IPS-15b (cell line): Measurements from ENCODE around the gene RSPO1.
"Not testable (repeated sequence)": the region's sequence is repeated elsewhere in the genome, so short reads cannot be mapped to it uniquely, and the experiment has no call there.

ENCODE experiments used
- H3K27me3 ChIP-seq: one replicate; pipeline ENCODE4 v1.6.1; 2013; ENCODE audit warnings: low read length; ENCODE audit not compliant: control insufficient read depth, insufficient read depth
- H3K36me3 ChIP-seq: one replicate; pipeline ENCODE4 v1.6.1; 2013; ENCODE audit warnings: low read length; ENCODE audit not compliant: control insufficient read depth, insufficient read depth
- H3K4me1 ChIP-seq: one replicate; pipeline ENCODE4 v1.6.1; 2013; ENCODE audit warnings: mild to moderate bottlenecking, low read length; ENCODE audit not compliant: control insufficient read depth, insufficient read depth
- H3K4me3 ChIP-seq: one replicate; pipeline ENCODE4 v1.5.1; 2013; ENCODE audit warnings: low read depth, low read length
- H3K9ac ChIP-seq: one replicate; pipeline ENCODE4 v1.6.1; 2013; ENCODE audit warnings: low read depth, mild to moderate bottlenecking, low read length
- H3K9me3 ChIP-seq: one replicate; pipeline ENCODE4 v1.6.1; 2013; ENCODE audit warnings: mild to moderate bottlenecking, low read length; ENCODE audit not compliant: control insufficient read depth, insufficient read depth

The RSPO1 gene

DNA sequence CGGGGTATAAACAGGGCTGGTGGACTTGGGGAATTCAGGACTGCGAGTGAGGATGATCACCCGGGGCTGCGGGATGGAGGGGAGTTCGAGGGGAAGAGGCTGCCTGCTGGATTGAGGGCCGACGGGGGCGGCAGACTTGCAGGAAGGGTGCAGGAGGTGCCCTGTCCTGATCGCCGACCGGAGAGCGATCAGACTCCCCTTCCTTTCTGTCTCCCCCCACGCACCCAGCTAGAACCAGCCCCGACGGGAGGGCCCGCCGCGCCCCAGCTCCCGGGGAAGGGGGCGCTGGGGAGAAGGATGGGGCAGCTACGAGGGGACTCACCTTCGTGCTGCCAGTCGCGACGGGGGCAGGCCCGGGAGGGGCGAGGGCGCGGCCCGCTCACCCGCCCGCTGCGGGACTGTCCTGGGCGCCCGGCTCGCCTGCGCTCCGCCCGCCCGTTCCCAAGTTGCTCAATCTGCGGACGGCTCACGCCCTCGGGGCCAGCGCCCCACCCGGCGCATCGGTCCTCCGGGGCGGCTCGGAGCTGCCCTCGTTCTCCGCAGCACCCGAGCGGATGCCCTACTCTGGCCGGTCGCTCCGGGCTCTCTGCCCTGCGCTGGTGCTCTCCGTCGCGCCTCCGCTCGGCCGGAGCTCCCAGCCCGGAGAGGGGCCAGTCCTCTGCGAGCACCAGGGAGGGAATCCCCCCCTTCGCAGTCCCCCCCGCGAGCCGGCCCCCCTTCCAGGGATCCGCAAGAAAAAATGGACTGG lies at the start of gene RSPO1:
Gene RSPO1, minus strand, starts transcription at position 649 of the 748 bp plus-strand sequence. CDS start 5,231 bp downstream, outside the sequence.
- peaks cover 99% of the 10 kb centered on the region for H3K27me3 ChIP-seq
- no peaks in the 10 kb centered on the region for H3K36me3 ChIP-seq
- H3K4me3 ChIP-seq: peak within 1 kb of the TSS; percentile 43
- H3K4me1 ChIP-seq: no peaks in the 10 kb centered on the region
- no peak within 1 kb of the TSS for H3K9ac ChIP-seq
- no peaks in the 10 kb centered on the region for H3K9me3 ChIP-seq

GRCh38 chr1:37684182-37684581 lies 49.5 kb upstream of the RSPO1 start:
- H3K27me3 ChIP-seq, H3K4me3 ChIP-seq, H3K4me1 ChIP-seq, H3K9ac ChIP-seq, H3K9me3 ChIP-seq: not testable (repeated sequence)
- H3K36me3 ChIP-seq: peaks cover 17% of the 10 kb centered on the region

DNA sequence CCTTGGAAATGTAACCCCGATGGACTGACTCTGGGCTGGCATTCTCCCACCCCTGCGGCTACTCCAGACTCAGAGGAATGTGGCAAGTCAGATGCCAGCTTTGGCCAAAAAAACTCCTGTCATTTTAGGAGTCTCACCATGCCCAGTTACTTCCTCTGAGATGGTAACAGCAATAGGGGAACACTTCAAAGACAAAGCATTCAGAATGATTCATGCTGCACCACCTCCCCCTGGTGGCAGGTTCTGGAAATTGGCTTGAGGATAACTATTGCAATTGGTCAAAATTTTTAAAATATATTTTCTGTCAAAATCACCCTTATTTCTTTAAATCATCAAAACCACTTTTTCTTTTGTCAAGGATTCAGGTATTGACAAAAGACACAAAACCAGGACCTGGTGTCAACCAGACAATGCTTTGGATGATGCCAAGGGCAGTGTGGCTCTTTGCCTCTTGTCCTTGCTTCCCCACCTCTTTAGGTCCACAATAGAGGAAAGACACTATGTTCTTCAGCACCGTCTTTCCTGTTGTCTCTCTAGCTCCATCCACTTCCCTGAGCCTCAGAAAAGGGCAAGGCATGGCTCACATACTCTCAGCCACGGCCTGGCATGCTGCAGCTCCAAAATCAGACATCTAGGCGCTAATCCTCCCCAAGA lies 47.8 kb upstream of the RSPO1 start:
- no peaks in the 10 kb centered on the region for H3K9me3 ChIP-seq
- H3K4me3 ChIP-seq: no peak overlapping the region
- no peaks in the 10 kb centered on the region for H3K4me1 ChIP-seq
- H3K36me3 ChIP-seq: peaks cover 17% of the 10 kb centered on the region
- H3K9ac ChIP-seq: no peak overlapping the region
- H3K27me3 ChIP-seq: no peaks in the 10 kb centered on the region

DNA sequence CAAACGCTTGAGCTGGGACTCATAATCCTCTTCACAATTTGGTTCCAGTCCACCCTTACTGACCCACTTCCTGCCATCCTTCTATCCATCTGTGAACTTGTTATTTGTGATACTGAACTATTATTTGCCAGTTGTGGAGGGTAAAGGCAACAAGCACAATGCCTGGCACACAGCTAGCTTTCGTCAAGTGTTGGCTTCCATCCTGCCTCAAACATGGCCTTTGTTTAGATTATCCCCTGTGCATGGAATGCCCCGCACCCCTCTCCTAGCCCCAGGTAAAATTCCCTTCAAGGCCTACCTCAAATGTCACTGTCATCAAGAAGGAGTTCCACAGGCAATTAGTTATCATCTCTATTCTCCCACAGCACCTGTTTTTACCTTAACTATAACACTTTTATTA lies 46.2 kb upstream of the RSPO1 start:
- H3K9me3 ChIP-seq: no peaks in the 10 kb centered on the region
- peaks cover 4% of the 10 kb centered on the region for H3K4me1 ChIP-seq
- no peak overlapping the region for H3K9ac ChIP-seq
- H3K36me3 ChIP-seq: peaks cover 9% of the 10 kb centered on the region
- no peaks in the 10 kb centered on the region for H3K27me3 ChIP-seq
- H3K4me3 ChIP-seq: no peak overlapping the region

DNA sequence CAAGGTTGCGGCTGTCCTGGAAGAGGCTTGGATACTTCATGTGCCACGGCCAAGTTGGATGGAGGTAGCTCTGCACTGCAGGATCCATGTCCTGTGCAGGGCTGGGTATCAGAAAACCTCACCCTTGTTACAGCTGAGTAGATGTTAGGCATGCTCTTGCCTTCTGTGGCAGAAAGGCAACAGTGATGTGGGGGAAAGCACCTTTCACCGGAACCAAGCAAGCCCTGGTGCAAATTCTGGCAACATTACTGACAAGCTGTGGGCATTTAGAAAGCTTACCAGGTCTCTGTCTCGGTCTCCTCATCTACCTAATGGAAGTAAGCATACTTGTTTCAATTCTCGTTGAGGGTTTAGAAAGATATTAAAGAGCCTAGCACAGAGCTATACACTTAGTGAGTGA lies 43.1 kb upstream of the RSPO1 start:
- Histone ChIP-seq H3K9ac (no peak overlapping the region), H3K4me1 (peaks cover 4% of the 10 kb centered on the region), H3K27me3 (no peaks in the 10 kb centered on the region), H3K36me3 (peaks cover 2% of the 10 kb centered on the region), H3K9me3 (no peaks in the 10 kb centered on the region), H3K4me3 (no peak overlapping the region)

GRCh38 chr1:37677143-37677439 lies 42.4 kb upstream of the RSPO1 start:
- no peaks in the 10 kb centered on the region for H3K9me3 ChIP-seq
- no peaks in the 10 kb centered on the region for H3K36me3 ChIP-seq
- H3K27me3 ChIP-seq: no peaks in the 10 kb centered on the region
- H3K4me3 ChIP-seq: no peak overlapping the region
- peaks cover 4% of the 10 kb centered on the region for H3K4me1 ChIP-seq
- H3K9ac ChIP-seq: no peak overlapping the region

GRCh38 chr1:37676281-37677142 lies 41.8 kb upstream of the RSPO1 start:
- Histone ChIP-seq H3K9me3 (no peaks in the 10 kb centered on the region), H3K27me3 (no peaks in the 10 kb centered on the region), H3K36me3 (no peaks in the 10 kb centered on the region), H3K4me3 (no peak overlapping the region), H3K9ac (no peak overlapping the region), H3K4me1 (peaks cover 4% of the 10 kb centered on the region)

GRCh38 chr1:37673920-37674319 lies 39.2 kb upstream of the RSPO1 start:
- no peaks in the 10 kb centered on the region for H3K9me3 ChIP-seq
- peaks cover 4% of the 10 kb centered on the region for H3K4me1 ChIP-seq
- peaks cover 2% of the 10 kb centered on the region for H3K27me3 ChIP-seq
- H3K4me3 ChIP-seq: no peak overlapping the region
- H3K36me3 ChIP-seq: no peaks in the 10 kb centered on the region
- H3K9ac ChIP-seq: no peak overlapping the region

GRCh38 chr1:37672136-37672870 lies 37.6 kb upstream of the RSPO1 start:
- peaks cover 4% of the 10 kb centered on the region for H3K4me1 ChIP-seq
- H3K4me3 ChIP-seq: no peak overlapping the region
- H3K27me3 ChIP-seq: peaks cover 7% of the 10 kb centered on the region
- no peaks in the 10 kb centered on the region for H3K9me3 ChIP-seq
- no peak overlapping the region for H3K9ac ChIP-seq
- no peaks in the 10 kb centered on the region for H3K36me3 ChIP-seq

DNA sequence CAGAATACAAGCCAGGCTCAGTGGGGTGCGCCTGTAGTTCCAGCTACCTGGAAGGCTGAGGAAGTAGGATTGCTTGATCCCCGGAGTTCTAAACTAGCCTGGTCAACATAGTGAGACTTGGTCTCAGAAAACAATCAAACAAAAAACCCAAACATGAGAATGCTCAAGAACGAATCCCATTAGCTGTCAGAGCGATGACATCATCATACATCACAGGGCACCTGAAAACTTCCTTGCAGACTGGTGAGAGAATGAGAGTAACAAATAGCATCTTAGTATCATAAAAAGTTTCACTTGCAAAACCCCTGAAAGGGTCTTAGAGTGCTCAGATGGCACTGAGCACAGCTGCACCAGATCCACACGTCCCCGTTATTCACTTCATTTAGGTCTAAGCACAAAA lies 36.6 kb upstream of the RSPO1 start:
- Histone ChIP-seq H3K9ac (no peak overlapping the region), H3K36me3 (no peaks in the 10 kb centered on the region), H3K9me3 (no peaks in the 10 kb centered on the region), H3K4me3 (no peak overlapping the region), H3K4me1 (no peaks in the 10 kb centered on the region), H3K27me3 (peaks cover 7% of the 10 kb centered on the region)

- Histone ChIP-seq H3K4me3 (no peak overlapping the region), H3K27me3 (peaks cover 7% of the 10 kb centered on the region), H3K36me3 (no peaks in the 10 kb centered on the region), H3K4me1 (no peaks in the 10 kb centered on the region), H3K9ac (no peak overlapping the region), H3K9me3 (no peaks in the 10 kb centered on the region)
Observed at GRCh38 chr1:37670133-37670532, 35.4 kb upstream of the RSPO1 start.
